Measurements from ENCODE around the gene AGT.

The AGT gene

DNA sequence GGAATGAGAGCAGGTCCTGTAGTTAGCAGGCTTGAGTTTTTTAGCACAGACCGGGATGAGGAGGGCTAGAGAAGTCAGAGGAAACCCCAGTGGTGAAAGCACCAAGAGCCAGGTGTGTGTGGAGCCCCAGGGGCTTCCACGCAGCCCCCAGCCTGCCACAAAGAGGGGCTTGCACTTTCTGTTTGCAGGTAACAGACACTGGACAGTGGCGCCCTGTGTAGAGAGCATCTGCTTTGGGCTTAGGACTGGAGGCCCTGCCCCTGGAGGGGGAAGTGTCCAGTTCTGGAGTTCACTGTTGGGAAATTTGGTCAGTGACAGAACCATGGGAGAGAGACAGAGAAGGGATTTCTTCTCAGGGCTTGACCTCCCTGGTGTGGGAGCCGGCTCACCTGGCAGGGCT is 19.5 kb downstream of the AGT start:
- TF ChIP-seq GATA2 (IDR thresholded peaks at IDR 0.05; ENCODE audit: low read depth, low read length) = no peak
- no peak for TF ChIP-seq GATA3 (IDR thresholded peaks at IDR 0.05; ENCODE audit: low read depth, low read length)

DNA sequence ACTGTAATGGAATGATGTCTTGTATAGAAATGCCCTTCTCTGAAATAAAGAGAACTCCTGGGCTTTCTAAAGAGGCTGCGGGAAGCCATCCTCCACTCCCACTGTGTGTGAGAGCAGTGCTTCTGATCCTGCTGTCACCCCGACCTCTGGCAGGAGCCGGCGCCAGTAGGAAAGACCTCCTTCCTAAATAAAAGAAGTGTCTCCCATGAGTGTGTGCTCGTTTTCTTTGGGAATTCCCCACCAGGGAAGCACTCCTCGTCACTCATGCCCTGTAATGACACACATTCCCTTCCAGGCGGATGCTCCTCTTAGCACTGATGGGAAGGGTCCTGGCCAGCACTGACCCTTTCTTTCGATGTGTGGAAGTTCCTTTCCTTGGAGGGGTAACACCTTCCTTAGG is 20.1 kb downstream of the AGT start:
- no peak for TF ChIP-seq GATA3 (IDR thresholded peaks at IDR 0.05; ENCODE audit: low read depth, low read length)
- no peak for TF ChIP-seq GATA2 (IDR thresholded peaks at IDR 0.05; ENCODE audit: low read depth, low read length)

DNA sequence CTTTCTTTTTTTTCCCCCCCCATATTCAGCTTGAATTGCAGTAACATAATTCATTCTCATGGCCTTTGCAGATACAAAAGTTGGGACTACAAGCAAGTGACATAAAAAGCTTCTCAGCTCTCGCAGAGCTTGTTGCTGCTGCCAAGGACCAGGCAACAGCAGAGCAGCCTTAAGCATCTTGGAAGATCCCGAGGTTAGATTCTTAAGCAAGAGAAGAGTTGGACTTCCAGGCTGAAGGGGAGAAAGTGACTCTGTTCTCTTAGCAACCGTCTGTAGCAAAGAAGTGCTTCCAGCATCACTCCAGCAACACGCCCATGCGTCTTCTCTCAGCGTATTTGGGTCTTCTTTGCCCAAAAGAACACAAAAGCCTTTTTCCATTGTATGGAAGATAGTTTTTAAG is 20.7 kb downstream of the AGT start:
- no peak for TF ChIP-seq GATA3 (IDR thresholded peaks at IDR 0.05; ENCODE audit: low read depth, low read length)
- TF ChIP-seq GATA2 (IDR thresholded peaks at IDR 0.05; ENCODE audit: low read depth, low read length) = no peak

DNA sequence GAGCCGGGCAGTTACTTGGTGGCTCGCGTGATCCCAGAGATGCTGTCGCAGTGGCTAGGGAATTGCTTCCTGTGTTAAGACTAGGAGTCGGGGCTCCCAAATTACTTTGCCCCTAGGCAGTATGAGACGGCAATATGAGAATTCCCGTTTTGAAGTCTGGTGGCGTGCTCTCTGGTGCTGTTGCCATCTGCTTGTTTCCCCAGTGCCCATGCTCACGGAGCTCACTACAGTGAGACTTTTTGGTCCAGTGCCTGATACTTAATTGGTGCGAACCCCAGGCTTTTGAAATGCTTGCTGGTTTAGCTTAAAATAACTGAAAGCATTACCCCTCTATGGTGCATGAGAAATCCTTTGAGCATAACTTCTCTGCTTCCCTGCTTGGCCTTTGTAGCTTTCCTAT is 22.3 kb downstream of the AGT start:
- TF ChIP-seq GATA3 (IDR thresholded peaks at IDR 0.05; ENCODE audit: low read depth, low read length) (no peak), GATA2 (IDR thresholded peaks at IDR 0.05; ENCODE audit: low read depth, low read length) (no peak)

DNA sequence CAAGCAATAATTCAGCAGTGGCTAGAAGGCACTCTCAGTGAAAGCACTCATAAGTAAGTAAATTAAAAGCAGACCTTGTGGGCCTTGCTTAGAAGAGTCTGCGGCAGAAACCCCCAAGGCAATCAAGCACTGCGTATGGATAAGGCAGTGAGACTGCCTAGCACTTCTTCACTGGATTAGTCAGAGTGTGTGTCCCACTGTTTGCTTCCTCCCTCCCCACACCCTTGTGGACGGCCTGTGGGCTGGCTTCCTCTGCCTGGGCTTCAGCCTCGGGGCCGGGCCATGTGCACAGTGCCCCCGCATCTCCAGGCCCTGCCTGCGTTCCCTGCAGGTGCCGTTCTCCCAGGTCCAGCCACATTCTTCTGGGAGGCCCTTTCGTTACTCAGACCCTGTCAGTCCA is 23.8 kb downstream of the AGT start:
- TF ChIP-seq GATA2 (IDR thresholded peaks at IDR 0.05; ENCODE audit: low read depth, low read length) (no peak), GATA3 (IDR thresholded peaks at IDR 0.05; ENCODE audit: low read depth, low read length) (no peak)

DNA sequence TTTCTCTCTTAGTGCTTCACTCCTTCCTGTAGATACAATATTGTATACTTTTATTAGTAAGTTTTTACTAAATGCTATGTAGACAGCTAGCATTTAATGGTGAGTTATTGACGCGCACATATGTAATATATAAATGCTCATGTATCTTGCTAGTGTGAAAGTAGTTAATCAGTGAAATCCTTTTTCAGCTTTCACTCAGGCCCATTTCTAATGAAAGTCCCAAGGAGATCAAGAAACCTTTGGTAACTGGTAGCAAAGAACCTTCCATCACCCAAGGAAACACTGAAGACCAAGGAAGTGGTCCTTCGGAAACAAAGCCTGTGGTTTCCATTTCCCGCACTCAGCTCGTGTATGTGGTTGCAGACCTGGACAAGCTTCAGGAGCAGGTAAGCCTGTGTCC is 27.2 kb downstream of the AGT start:
- no peak for TF ChIP-seq GATA3 (IDR thresholded peaks at IDR 0.05; ENCODE audit: low read depth, low read length)
- TF ChIP-seq GATA2 (IDR thresholded peaks at IDR 0.05; ENCODE audit: low read depth, low read length) = no peak

DNA sequence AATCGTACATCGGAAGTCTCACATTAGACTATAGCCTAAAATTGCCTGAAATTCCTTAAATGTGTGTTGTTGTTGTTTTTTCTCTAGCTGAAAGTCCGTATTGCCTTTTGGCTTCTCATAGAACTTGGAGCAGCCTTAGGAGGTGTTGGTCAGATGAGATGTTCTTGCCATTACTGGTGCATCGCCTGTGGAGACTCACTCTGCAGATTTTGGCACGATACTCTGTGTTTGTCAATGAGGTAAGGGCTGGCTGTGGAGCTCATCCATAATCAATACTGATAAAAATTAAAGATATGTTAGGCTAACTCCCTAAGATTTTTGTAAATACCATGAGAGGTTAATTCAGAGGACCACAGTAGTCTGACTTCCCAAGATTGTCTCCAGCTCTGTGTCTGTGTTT is 28.9 kb downstream of the AGT start:
- no peak for TF ChIP-seq GATA3 (IDR thresholded peaks at IDR 0.05; ENCODE audit: low read depth, low read length)
- TF ChIP-seq GATA2 (IDR thresholded peaks at IDR 0.05; ENCODE audit: low read depth, low read length) = no peak

DNA sequence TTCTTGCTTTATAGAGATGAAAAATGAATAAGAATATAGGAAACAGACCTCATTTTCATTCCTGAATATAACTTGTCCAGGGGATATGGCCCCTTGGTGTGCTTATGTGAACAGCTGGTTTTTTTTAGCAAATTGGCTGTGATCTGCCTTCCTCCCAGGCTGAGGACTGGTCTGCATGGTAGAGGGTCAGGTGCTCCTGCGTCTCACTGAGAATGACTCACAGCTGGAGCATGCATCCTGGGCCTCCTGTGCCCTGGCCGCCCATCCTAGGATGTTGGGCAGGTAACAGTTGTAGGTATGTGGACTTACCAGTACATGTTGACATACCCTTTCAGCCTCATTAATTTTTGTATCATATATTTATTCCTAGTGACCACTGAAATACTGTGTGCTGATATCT is 29.8 kb downstream of the AGT start:
- no peak for TF ChIP-seq GATA3 (IDR thresholded peaks at IDR 0.05; ENCODE audit: low read depth, low read length)
- TF ChIP-seq GATA2 (IDR thresholded peaks at IDR 0.05; ENCODE audit: low read depth, low read length) = no peak

DNA sequence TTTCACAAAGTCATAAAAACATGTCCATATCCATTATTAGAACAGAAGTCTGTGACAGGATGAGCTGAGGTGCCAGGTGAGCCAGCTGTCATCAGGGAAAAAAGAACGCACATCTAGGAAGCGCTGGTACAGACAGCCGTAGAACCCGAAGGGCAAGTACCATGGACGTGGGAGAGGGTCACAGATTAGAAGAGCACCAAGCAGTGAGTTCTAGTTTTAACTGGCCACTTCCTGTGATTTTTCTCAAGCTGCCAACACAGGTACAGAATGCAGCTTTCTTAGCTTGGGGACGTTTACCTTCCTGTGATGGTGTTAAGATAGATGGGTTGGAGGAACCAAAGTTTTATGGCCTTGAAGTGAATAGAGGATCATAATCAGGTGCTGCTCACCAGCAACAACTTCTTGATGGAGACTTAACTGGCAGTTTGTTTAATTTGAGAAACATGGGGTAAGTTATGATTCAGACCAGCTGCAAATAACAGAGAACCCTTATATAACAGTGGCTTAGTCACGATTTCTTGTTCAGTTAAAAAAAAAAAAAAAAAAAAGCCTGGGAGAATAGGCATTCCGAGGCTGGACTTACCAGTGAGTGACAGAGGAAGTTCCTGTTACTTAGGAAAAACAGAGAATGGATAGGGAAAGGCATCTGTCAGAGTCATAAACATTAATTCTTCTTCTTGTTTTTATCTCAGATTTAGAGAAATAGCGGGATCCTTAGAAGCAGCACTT is 30.9 kb downstream of the AGT start:
- no peak for TF ChIP-seq GATA2 (IDR thresholded peaks at IDR 0.05; ENCODE audit: low read depth, low read length)
- TF ChIP-seq GATA3 (IDR thresholded peaks at IDR 0.05; ENCODE audit: low read depth, low read length) = no peak

DNA sequence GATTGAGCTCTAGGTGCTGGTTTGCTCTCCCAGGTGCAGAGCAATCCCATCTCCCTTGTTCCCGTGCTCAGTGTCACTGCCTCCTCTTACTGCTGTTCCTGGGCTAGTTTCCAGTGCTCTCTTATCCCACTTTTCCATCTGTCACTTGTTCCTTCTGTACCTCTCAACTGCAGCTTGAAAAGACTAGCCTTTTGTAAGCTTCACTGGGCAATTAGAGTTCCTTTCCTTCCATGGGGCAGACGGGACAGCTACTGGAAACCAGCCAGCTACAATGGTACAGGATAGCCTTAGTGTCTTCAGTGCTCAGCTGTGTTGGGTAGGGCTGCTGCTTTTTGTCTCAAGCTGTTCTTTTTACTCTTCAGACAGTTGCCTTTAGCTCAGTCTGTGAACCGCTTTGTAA is 31.6 kb downstream of the AGT start:
- no peak for TF ChIP-seq GATA2 (IDR thresholded peaks at IDR 0.05; ENCODE audit: low read depth, low read length)
- TF ChIP-seq GATA3 (IDR thresholded peaks at IDR 0.05; ENCODE audit: low read depth, low read length) = no peak

DNA sequence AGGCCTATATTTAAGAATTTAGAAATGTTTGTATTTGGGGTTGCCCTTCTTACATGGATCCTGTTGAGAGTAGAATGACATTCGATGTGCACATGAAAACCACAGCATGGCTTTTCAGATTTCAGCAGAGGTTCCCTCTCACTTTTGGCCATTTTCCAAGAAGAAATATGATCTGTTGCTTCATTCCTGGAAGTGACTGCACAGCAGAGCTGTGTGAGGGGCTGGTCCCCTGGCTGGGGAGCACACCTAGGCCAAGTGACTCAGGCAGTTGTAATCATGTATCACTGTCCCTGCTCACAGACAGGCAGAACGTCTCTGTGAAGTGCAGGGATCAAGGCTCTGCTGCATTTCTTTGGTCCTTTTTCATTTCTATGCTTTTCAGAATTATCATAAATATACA is 32.3 kb downstream of the AGT start:
- TF ChIP-seq GATA2 (IDR thresholded peaks at IDR 0.05; ENCODE audit: low read depth, low read length) (no peak), GATA3 (IDR thresholded peaks at IDR 0.05; ENCODE audit: low read depth, low read length) (no peak)

DNA sequence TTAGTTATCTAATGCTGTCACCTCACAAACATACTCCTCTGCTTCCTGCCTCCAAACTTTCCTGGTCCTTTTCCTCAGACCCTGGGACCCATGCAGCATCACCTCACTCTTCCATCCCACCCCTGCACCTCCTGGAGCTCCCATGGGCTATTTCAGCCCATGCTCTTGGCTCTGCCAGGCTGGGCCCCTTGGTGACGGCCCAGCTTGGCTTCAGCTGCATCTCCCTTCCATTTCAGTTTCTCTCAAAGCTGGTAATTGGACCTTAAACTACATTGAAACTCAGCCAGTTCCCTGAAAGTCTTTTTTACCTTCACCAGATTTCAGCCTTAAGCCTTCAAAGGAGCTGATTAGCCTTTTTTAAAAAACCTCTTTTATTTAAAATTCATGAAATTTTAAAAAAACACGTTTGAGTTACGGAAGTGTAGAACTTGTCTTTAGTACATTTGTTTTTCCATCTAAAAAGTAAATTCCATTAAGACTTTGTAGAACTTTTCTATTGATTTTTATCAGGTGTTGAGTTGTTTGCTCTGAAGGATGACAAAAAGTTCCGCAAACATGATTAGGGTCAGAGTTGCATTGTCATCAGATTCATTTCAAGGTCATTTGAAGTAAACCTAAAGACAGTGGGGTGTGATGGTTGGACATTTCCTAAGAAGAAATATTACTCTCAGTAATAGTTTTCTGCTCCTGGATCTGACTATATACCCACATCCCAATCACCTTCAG is 33.5 kb downstream of the AGT start:
- TF ChIP-seq GATA2 (IDR thresholded peaks at IDR 0.05; ENCODE audit: low read depth, low read length) (no peak), GATA3 (IDR thresholded peaks at IDR 0.05; ENCODE audit: low read depth, low read length) (no peak)

DNA sequence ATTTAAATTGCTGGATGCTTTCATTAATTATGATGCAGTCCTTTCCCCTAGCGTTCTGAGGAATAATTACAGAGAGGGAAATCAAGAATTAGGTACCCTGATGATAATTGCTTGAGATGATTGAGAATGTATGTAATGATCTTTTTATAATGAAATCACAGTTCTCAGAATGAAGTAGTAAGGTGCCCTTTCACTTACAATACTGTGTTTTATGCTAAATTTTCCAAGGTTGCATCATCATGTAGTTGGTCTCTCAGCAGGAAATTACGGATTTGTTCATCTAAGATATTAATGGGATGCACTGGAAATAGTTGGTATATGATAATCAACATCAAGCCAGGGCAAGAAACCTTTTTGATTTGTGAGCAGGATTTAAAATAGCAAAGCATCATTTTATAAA is 34.1 kb downstream of the AGT start:
- TF ChIP-seq GATA3 (IDR thresholded peaks at IDR 0.05; ENCODE audit: low read depth, low read length) = no peak
- TF ChIP-seq GATA2 (IDR thresholded peaks at IDR 0.05; ENCODE audit: low read depth, low read length) = no peak

DNA sequence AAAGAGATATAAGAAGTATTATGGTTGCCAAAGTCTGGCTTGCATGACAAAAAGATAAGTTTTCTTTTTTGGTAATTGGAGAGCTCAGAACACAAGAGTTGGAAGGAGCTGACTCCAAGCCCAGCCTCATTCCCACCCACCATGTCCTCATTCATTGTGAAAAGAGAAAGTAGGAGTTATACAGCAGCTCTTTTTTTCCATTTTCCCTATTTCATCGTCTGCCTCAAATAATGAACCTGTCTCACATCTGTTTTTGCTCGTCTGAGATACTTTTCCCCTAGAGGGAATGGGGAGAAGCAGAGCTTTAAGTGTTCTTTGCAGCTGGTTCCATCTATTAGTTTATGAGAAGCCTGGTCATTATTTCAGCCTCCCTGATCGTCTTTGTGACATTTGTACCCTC is 34.7 kb downstream of the AGT start:
- TF ChIP-seq GATA3 (IDR thresholded peaks at IDR 0.05; ENCODE audit: low read depth, low read length) = no peak
- TF ChIP-seq GATA2 (IDR thresholded peaks at IDR 0.05; ENCODE audit: low read depth, low read length) = no peak

DNA sequence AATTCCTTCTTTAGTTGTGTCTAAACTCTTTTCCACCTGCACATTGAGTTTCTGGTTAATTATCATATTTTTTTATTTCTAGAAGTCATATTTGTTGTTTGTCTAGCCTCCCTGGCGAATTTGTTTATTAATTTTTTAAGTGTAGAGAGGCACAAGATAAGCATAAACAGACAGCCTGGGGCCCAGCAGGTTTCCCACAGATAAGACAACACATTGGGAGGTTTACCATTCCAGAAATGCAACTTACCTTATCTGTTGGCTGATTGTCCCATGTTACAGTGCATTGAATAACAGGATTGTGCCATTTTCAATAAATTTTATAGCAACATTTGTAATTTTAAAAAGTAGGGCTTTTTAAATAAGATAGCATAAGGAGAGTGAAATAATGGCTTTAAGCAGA is 36.7 kb downstream of the AGT start:
- TF ChIP-seq GATA2 (IDR thresholded peaks at IDR 0.05; ENCODE audit: low read depth, low read length) = no peak
- TF ChIP-seq GATA3 (IDR thresholded peaks at IDR 0.05; ENCODE audit: low read depth, low read length) = no peak
